GM21825 (cell line): ENCODE results near the gene METTL1.

Source experiments
- ATAC-seq: cut with Tn5 transposase; IDR thresholded peaks from one replicate; pipeline ENCODE4 v1.9.1; 2021; ENCODE audit warnings: mild to moderate bottlenecking, moderate library complexity; ENCODE audit not compliant: unreplicated experiment

METTL1 gene

DNA sequence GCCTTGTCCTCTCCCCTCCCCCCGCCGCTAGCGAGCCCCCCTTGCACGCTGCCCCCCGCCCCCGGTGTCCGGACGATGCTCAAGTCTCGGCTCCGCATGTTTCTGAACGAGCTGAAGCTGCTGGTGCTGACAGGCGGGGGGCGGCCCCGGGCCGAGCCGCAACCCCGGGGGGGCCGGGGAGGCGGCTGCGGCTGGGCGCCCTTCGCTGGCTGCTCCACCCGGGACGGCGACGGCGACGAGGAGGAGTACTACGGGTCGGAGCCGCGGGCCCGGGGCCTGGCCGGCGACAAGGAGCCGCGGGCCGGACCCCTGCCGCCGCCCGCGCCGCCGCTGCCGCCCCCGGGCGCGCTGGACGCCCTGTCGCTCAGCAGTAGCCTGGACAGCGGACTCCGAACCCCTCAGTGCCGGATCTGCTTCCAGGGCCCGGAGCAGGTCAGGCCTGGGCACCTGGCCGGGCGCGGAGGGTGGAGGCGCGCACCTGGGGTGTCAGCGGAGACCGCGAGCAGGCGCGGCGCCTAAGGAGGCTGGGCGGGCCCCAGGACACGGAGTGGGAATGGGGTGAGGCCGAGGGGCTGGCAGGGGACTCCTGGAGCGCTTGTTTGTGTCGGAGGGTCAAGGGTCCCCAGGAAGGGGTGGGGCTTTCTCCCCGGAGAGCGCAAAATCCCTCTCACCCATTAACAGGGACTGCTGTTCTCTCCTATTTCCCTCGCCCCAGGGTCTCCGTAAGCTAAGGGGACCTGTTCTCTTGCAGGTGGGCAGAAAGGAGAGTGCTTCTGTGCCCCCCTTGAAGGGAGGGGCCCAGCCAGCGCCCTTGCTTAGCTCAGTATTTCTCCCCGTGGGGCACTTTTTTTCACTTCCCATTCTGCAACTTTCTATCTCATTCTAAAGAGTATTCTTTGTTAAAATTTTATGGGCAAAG is 16.2 kb downstream of the METTL1 start:
- ATAC-seq = no peak

DNA sequence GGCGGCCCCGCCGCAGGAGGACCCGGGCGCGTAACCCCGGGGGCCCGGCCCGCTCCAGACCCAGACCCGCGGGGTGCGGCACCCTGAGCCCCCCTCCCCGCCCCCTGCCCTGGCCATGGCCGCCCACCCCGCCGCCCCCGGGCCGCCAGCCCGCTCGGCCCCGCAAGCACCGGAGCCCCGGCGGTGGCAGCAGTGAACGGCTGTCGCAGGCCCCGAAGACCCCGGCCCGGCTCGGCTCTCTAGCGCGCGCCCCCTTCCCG is 16.8 kb downstream of the METTL1 start:
- no peak for ATAC-seq

DNA sequence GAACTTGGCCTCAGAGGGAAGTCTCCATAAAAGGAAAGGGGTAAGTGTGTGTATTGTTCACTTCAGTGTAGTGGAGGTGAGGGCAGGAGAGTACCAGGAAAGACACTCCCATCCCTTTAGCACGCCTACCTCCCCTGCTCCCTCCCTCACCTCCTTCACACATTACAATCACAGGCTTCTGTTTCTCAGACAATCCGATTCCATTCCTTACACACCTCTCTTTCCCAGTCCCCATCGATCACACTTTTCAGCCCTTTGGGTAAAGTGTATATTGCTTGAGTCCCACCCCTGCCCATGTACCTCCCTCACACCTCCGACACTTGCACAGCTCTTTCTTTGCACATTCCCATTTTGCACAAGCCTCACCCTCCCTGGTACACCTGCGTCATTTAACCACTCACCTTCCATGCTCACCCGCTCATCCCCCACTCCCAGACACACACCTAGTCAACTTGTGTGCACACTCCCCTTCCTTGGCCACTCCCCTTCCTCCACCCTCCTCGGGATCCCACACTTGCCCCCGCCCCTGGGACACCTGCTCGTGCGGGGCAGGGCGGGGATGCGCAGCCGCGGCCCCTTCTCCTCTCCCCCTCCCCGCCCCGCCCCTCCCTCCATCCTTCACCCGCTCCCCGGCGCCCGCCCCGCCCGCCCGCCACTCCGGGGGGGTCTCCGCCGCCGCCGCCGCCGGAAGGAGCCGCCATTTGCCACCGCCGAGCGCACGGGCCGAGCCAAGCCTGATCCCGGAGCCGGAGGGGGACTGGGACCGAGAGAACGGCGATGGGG is 17.3 kb downstream of the METTL1 start, which contains the start of gene MARCHF9:
Gene MARCHF9 (plus strand): TSS at position 693 of the 783 bp plus-strand sequence. CDS start 426 bp downstream, outside the sequence.
- ATAC-seq = peak; percentile 35

DNA sequence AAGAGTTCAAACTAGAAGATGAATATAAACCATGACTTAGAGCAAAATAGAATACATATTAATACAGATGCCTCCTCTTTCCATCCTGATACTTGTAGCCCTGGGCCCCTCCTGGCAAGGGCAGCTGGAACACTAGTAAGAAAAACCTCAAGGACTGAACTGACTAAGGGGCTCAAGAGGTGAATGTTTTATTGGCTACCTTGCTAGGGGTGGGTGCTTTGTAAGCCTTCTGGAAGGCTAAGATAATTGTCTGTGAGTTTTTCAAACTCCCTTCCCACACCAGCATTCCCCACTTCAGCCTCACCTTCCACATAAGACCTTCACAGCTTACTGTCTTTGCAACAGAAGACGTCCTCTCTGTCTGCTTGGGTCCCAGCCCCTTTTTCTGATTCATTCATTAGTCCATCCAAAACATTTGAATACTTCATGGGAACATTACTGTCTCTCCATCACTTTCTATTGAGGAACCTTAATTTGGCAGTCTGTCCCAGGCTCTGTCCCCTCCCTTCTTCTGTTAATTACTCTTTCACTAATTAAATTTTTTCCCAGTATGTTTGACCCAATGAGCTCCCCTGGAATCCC is 18.1 kb downstream of the METTL1 start:
- no peak for ATAC-seq

DNA sequence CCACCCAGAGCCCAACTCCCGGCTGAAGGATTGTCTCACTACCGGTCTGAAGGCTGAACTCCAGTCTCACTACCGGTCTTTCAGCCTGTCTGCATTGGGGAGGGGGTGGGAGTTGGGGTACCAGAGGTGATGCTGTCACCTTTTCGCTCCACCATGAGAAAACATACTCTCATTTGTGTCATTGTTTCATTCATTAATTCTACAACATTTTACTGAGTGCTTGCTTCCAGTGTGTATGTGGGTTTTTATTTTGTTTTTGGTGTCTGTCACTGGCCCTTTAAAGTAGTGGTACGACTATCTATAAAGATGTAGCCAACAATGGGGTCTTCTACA is 19.3 kb downstream of the METTL1 start:
- no peak for ATAC-seq

DNA sequence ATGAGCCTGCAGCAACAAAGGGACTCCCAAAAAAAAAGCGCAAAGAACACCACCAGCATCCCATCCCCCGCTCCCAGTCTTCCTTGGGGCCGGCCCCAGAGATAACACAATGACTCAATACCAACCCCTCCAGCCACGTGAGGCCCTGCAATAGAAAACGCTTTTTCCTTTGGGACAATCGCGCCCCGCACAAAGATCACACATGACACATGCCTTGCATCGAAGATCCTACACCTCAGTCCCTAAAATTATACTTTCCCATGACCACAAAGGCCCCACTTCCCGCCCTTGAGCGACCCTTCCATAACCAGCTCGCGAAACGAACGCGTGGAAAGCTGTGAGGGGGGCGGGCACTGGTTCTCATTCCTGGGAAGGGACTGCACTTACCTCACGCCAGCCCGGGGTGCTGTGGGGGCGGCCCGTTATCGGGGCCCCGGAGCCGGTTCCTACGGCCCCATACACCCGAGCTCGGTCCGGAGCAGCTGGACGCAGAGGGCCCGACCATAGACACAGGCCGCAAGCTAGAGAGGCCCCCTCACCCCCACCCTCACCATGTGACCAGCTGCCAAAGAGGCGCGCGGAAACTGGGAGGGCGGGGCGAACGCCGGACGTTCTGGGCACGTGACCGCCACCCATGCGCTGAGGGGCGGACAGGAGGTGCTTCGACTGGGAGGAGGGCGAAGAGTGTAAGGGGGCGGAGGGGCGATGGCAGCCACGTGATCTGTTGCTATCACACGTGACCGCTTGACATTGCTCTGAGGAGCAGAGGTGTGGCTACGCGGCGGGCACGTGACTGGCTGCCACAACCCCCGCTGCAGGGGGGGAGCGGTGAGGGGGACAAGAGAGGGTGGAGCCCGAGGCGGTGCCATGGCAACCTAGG is 19.9 kb downstream of the METTL1 start, which contains the start of gene CDK4:
Gene CDK4 (minus strand): TSS at position 523 of the 880 bp plus-strand sequence. CDS start 593 bp downstream, outside the sequence.
- peak; percentile 63 for ATAC-seq

DNA sequence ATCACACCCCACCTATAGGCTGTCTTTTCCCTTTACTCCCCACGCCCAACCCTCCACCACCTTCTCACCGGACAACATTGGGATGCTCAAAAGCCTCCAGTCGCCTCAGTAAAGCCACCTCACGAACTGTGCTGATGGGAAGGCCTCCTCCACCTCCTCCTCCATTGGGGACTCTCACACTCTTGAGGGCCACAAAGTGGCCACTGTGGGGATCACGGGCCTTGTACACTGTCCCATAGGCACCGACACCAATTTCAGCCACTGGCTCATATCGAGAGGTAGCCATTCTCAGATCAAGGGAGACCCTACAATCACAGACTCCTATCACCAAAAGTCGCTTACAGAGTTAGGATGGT is 20.5 kb downstream of the METTL1 start:
- no peak for ATAC-seq

DNA sequence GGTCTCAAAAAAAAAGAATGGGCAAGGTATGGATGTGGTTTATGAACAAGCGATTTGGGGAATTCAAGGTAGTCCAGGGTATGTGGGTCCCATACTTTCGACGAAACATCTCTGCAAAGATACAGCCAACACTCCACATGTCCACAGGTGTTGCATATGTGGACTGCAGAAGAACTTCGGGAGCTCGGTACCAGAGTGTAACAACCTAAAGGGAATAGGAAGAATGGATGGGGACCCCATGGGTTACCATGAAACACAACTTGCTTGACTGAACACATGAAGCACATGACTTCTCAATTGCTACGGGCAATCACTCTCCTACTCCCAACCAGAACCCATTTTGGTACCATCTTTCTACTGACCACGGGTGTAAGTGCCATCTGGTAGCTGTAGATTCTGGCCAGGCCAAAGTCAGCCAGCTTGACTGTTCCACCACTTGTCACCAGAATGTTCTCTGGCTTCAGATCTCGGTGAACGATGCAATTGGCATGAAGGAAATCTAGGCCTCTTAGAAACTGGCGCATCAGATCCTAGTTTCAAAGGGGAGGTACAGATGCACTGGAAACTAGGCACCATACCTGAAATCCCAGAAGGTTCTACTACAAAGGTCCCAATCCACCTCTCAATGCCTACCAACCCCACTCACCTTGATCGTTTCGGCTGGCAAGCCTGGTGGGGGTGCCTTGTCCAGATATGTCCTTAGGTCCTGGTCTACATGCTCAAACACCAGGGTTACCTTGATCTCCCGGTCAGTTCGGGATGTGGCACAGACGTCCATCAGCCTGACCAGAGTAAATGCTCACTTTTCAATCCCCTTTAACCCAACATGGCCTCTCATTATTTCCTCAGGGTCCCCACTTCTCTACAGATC is 21.1 kb downstream of the METTL1 start:
- no peak for ATAC-seq

DNA sequence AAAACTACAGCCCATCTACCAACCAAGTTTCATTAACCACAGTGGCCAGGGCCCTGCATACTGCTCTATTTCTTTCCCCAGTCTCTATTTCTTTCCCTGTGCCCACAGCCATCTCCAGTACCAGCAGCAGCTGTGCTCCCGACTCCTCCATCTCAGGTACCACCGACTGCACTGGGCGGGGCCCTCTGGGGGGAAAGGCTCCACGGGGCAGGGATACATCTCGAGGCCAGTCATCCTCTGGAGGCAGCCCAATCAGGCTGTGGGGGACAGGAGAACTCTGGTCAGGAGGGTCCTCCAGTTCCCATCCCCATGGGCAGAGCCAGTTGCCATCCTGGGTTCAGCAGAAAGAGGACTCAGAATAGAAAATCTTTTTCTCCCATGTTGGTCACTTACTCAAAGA is 22.8 kb downstream of the METTL1 start:
- no peak for ATAC-seq

DNA sequence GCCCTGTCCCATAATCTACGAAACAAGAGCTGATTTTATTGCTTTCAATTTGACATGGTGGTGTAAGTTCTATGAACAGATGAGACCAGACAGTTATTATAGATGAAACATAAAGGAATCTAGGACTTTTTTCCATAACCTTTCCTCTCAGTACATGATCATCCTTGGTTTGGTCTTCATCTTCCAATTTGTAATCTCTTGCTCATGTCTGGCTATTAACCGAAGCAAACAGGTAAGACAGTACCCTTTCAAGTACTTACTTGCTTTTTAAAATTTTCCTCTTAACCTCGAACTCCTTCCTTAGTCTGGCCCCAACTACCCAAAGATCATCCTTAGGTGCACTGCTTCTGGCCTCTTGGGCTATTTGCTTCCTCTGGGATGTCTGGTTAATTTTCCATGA is 25.9 kb downstream of the METTL1 start:
- no peak for ATAC-seq

DNA sequence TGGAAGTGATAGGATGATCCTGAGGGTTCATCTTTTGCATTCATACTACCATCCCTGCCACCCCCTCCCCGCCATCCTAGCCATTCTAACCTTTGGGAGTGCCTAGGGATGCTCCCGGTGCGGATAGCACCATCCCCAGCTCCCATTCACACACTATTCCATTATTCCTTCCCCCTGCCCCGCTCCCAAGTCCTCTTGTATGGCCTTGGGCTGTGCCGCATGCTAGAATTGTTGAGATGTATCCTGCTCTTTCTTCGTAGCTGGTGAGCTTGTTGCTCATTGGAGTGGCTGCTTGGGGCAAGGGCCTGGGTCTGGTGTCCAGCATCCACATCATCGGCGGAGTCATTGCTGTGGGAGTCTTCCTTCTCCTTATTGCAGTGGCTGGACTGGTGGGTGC is 26.4 kb downstream of the METTL1 start:
- ATAC-seq = no peak

DNA sequence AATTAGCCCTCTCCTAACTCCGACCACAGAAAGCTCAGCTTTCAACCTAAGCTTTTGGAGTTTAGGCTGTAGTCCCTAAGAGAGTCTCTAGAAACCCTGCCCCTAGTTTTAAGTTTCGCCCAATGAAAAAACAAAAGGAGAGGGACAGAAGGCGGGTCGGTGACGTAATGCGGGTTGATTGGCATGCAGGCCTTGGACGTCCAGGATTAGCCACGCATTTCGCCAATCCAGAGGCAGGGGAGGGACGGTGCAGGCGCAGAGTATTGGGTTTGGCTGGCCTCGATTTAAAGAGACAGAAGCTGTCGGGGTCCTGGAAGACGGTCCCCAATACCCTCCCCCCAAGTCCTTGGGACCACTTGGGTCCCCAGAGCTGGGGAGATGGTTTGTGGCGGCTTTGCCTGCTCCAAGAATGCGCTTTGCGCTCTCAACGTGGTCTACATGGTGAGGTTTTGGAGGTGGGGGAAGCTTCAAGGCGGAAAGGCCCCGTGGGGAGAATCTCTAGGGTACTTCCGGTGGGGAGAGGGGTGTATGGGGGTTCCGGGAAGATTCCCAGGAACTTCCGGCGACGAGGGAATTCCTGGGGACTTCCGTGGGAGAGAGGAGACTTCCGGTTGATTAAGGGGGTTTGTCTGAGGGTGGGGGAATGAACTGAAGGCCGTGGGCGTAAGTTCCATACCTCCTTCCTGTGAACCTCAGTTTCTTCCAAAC is 27.0 kb downstream of the METTL1 start, which contains the start of gene TSPAN31:
Gene TSPAN31 (plus strand): TSS at position 263 of the 708 bp plus-strand sequence. CDS start 116 bp downstream, at position 379.
- peak; percentile 73 for ATAC-seq

DNA sequence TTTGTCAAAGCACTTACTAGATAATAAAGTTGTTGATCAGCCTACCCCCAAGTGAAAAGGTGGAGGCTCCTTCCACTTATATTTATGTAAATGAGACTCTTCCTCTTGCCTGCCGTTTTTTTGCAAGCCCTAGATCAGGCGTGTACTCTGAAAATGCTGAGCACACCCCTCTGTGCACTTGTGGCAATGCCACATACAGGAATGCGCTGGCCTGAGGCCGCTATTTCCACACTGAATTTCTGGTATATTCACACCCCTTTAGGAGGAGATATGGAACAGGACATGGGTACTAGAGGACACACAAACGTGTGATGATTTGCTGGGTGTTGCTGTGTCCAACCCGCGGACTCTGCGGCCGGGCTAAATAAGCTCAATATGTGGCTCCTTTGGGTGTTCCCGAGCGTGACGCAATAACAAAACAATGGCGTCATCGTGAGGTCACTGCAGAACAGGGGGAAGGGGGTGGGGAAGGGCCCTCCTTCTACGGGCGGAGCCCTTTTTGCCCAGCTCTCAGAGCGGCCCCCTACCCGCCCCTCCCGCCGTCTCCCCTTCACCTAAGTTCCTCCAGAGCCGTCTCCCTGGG is 27.6 kb downstream of the METTL1 start:
- peak; percentile 34 for ATAC-seq

DNA sequence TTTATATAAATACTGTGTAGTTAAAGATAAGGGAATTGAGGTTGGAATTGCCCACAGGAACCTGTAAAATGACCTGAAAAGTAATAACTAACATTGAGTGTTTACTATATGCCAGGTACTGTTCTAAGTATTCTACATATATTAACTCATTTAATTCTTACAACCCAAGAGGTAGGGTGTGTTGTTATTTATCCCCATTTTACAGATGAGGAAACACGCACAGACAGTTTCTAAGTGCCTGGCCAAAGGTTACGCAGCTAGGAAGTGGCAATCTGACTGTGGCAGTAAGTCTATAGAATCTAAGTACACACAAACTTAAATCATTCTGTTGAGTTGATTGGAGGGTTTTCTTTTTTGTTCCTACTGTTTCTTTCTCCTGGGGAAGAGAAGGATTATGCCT is 28.1 kb downstream of the METTL1 start:
- ATAC-seq = no peak

DNA sequence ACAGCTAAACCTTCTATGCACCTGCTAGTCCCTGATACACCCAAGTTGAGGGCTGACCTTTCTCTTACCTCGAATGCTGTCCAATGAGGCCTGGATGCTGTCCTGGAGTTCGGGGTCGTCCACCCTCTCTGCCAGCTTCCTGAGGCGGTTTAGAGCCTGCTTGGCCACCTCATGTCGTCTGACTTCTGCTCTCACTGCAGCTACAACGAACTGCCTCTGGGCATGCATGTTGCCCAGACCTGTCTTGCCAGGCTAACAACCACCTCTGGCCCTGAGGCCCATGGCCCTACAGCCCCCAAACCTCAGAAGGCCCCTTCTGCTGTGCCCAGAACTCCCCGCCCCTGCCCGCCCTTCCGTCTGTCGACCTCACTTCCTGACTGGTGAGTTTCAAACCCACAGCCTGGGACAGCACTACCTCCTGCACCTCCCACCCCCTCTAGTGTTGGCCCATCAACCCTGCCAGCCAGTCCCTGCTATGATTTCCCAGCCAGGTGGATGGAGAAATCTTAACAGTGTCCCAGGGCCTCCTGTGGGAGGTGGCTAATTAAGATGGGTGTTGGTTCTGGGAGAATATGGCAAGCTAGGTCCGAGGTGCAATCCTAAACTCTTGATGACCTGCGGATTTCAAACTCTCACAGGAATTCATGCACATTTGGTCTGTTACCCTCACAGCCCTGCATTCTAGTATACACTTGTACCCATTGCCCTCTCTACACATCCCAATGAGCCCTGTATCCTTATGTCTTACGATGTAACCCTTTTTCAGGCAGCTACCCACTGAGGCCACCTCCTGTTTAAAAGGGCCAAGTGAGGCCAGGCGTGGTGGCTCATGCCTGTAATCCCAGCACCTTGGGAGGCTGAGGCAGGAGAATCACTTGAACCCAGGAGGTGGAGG is 29.8 kb downstream of the METTL1 start:
- ATAC-seq = peak; percentile 58

DNA sequence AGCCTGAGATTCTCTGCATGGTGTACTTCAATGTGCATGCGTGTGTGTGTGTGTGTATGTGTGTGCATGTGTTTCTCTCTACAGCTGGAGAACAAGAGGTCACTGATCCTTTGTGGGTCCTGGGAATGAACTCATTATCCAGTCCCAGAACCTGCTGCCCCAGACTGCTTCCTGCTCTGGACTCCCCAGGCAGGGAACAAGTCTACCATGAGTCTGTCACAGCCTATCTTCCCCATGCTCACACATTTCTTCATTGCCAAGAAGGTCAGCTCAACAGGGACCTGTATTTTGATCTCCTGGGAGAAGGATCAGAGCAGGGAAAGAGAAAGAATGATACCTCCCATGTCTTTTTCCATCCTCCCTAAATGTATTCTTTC is 30.5 kb downstream of the METTL1 start:
- no peak for ATAC-seq

DNA sequence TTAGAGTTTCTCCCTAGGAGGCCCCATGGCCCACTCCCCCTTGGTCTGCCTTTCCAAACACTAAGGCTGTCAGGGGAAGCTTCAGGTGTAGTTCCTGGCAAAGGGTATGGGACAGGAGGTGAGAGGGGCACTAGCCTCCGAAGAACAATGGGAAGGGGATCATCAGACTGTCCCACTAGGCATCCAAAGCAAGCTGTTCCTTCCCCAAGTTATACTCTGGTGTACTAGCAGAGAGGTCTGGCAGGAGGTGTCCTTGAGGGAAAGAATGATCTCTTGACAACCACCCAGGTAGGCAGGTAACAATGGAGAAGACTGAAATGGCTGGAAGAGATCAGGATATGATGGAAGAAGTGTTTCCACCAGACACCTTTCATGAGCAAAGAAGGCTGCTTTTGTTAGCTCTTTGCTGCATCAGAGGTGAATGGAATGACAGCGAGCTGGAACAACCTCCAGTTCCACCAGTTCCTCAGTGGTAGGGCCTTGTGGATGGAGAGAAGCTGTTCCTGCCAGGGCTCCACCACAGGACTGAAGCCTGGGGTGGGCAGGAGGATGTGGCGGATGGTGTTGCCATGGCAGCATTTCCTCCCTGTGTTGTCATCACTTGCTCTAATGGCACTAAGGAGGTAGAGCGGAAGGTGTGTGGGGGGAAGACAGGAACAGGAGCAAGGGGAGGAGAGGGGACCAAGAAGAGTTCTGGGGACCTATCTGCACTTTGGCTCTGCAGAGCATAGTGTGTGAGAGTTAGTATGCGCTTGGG is 31.1 kb downstream of the METTL1 start:
- peak; percentile 50 for ATAC-seq
